GM23338 (cell line): Measurements from ENCODE around the gene DNAJC12. TPM values are rescaled to one million over a fixed set of nuclear protein-coding genes. Genes with fewer than 3 reads are reported as not detected.

Experiments
- ATAC-seq: fragments of 200-7000 bp; cut with Tn5 transposase; 3 replicates; pipeline ENCODE4 v1.9.1; 2020
- DNase-seq: peaks from one replicate; pipeline ENCODE4 v3.0.0-alpha.2; 2015; ENCODE audit warnings: low spot score
- H2AFZ ChIP-seq: fragments of 200-600 bp; sonication (generic); 2 replicates; pipeline ENCODE4 v1.8.0; 2016; ENCODE audit warnings: antibody characterized with exemption, mild to moderate bottlenecking, moderate library complexity
- H3F3A ChIP-seq: fragments of 200-600 bp; sonication (generic); replicated peaks from 2 replicates; pipeline ENCODE4 v1.8.0; 2017; ENCODE audit warnings: antibody characterized with exemption, mixed run types, low read depth
- H3K27ac ChIP-seq: fragments of 200-600 bp; sonication (generic); 2 replicates; pipeline ENCODE4 v1.6.1; 2016; ENCODE audit warnings: low read depth
- H3K27me3 ChIP-seq: fragments of 200-600 bp; sonication (generic); 2 replicates; pipeline ENCODE4 v1.8.0; 2016; ENCODE audit warnings: mild to moderate bottlenecking, mixed run types, moderate library complexity; ENCODE audit not compliant: insufficient read depth
- H3K36me3 ChIP-seq: fragments of 200-600 bp; sonication (generic); 2 replicates; pipeline ENCODE4 v1.8.0; 2016; ENCODE audit warnings: mild to moderate bottlenecking; ENCODE audit not compliant: insufficient read depth
- H3K4me1 ChIP-seq: fragments of 200-600 bp; sonication (generic); 2 replicates; pipeline ENCODE4 v1.8.0; 2016; ENCODE audit warnings: mild to moderate bottlenecking, moderate library complexity; ENCODE audit not compliant: insufficient read depth
- H3K4me2 ChIP-seq: fragments of 200-600 bp; sonication (generic); 2 replicates; pipeline ENCODE4 v1.7.1; 2017; ENCODE audit warnings: mixed run types
- H3K4me3 ChIP-seq: fragments of 200-600 bp; sonication (generic); 2 replicates; pipeline ENCODE4 v1.6.1; 2016; ENCODE audit warnings: mixed run types
- H3K79me2 ChIP-seq: fragments of 200-600 bp; sonication (generic); replicated peaks from 2 replicates; pipeline ENCODE4 v1.8.0; 2017; ENCODE audit warnings: mild to moderate bottlenecking; ENCODE audit not compliant: insufficient read depth
- H3K9me2 ChIP-seq: fragments of 200-600 bp; sonication (generic); 2 replicates; pipeline ENCODE4 v1.8.0; 2017; ENCODE audit not compliant: insufficient read depth
- H4K20me1 ChIP-seq: fragments of 200-600 bp; sonication (generic); replicated peaks from 2 replicates; pipeline ENCODE4 v1.8.0; 2017; ENCODE audit warnings: mild to moderate bottlenecking; ENCODE audit not compliant: insufficient read depth
- H3K27ac Mint-ChIP-seq: 2 replicates; pipeline ENCODE4 v1.8.0; 2020; ENCODE audit warnings: inconsistent platforms, mild to moderate bottlenecking, moderate library complexity, mixed read lengths
- H3K27me3 Mint-ChIP-seq: 3 replicates; pipeline ENCODE4 v1.8.0; 2022; ENCODE audit warnings: low read depth, mild to moderate bottlenecking, moderate library complexity, mixed read lengths, inconsistent platforms; ENCODE audit not compliant: insufficient read depth, poor library complexity
- H3K36me3 Mint-ChIP-seq: 3 replicates; pipeline ENCODE4 v1.8.0; 2021; ENCODE audit warnings: low read depth, mild to moderate bottlenecking, inconsistent platforms, moderate library complexity, mixed read lengths
- H3K4me1 Mint-ChIP-seq: 3 replicates; pipeline ENCODE4 v1.8.0; 2020; ENCODE audit warnings: mild to moderate bottlenecking, inconsistent platforms, mixed read lengths
- H3K4me3 Mint-ChIP-seq: 3 replicates; pipeline ENCODE4 v1.8.0; 2021; ENCODE audit warnings: moderate library complexity, mild to moderate bottlenecking, inconsistent platforms, mixed read lengths
- H3K9me3 Mint-ChIP-seq: 3 replicates; pipeline ENCODE4 v1.8.0; 2020; ENCODE audit warnings: moderate library complexity, mild to moderate bottlenecking, inconsistent platforms, mixed read lengths
- CREB1 ChIP-seq: fragments of 250-450 bp; sonication (Bioruptor Pico); IDR thresholded peaks from 2 replicates; pipeline ENCODE4 v1.5.0; 2020; ENCODE audit warnings: low read depth, mild to moderate bottlenecking, moderate library complexity
- CTCF ChIP-seq, 2 experiments: fragments of 200-600 bp in 1 of 2; sonication (generic) in 1 of 2; conservative IDR thresholded peaks; 2 replicates each; pipeline versions ENCODE4 v1.5.1 to v1.6.1; 2016 to 2017; ENCODE audit warnings: antibody characterized with exemption in 2 of 2, low read depth in 2 of 2, mild to moderate bottlenecking in 2 of 2, moderate library complexity in 1 of 2
- ETS1 ChIP-seq: IDR thresholded peaks from 2 replicates; pipeline ENCODE4 v1.6.1; 2016; ENCODE audit warnings: antibody characterized with exemption
- EZH2 ChIP-seq: fragments of 200-600 bp; sonication (generic); IDR thresholded peaks from one replicate; pipeline ENCODE4 v1.8.0; 2017; ENCODE audit warnings: antibody characterized with exemption, mild to moderate bottlenecking, low read depth; ENCODE audit not compliant: unreplicated experiment
- EZH2phosphoT487 ChIP-seq: fragments of 200-600 bp; sonication (generic); IDR thresholded peaks from one replicate; pipeline ENCODE4 v1.8.1; 2018; ENCODE audit warnings: antibody characterized with exemption; ENCODE audit not compliant: unreplicated experiment
- JUNB ChIP-seq: IDR thresholded peaks from one replicate; pipeline ENCODE4 v1.6.1; 2016; ENCODE audit warnings: antibody characterized with exemption; ENCODE audit not compliant: unreplicated experiment
- NANOG ChIP-seq: IDR thresholded peaks from 2 replicates; pipeline ENCODE4 v1.6.1; 2016; ENCODE audit warnings: antibody characterized with exemption, borderline replicate concordance
- REST ChIP-seq: IDR thresholded peaks from one replicate; pipeline ENCODE4 v1.6.1; 2018; ENCODE audit warnings: antibody characterized with exemption; ENCODE audit not compliant: unreplicated experiment
- ZNF114 ChIP-seq: fragments of 250-450 bp; sonication (Bioruptor Pico); IDR thresholded peaks from 2 replicates; pipeline ENCODE4 v1.5.0; 2020; ENCODE audit warnings: mild to moderate bottlenecking, moderate library complexity
- ZNF462 ChIP-seq: fragments of 250-450 bp; sonication (Bioruptor Pico); IDR thresholded peaks from 2 replicates; pipeline ENCODE4 v1.5.0; 2020; ENCODE audit warnings: mild to moderate bottlenecking, moderate library complexity
- polyA plus RNA-seq: library from polyadenylated mRNA; unstranded; fragments of >200 nt; fragmentation: Nextera tagmentation; extraction: Ambion mirVana; gene quantifications from 2 replicates; pipeline ENCODE4 v1.2.1, GENCODE V29; 2016
- total RNA-seq: library from RNA; depleted of rRNA; stranded (reverse); fragments of >200 nt; shearing (Covaris generic); gene quantifications from 2 replicates; pipeline ENCODE4 v1.2.3, GENCODE V29; 2014

The DNAJC12 gene
- total and polyA plus RNA-seq, 2 experiments from 2014 or later = 2.2 to 4.5 TPM

- Histone ChIP-seq H3F3A (no peaks in the 10 kb centered on the region), H3K4me1 (peaks cover 35% of the 10 kb centered on the region), H3K79me2 (no peaks in the 10 kb centered on the region), H3K4me3 (no peak overlapping the region), H2AFZ (peak overlapping the region; percentile 48), H3K9me2 (no peaks in the 10 kb centered on the region), H3K36me3 (no peaks in the 10 kb centered on the region), H3K4me2 (peak overlapping the region; percentile 35), H4K20me1 (no peaks in the 10 kb centered on the region), H3K27me3 (no peaks in the 10 kb centered on the region), H3K27ac (peak overlapping the region; percentile 79)
- no peak for DNase-seq
- TF ChIP-seq CTCF (conservative IDR thresholded peaks at IDR 0.05; ENCODE audit: low read depth in 2 of 2) = no peak
- no peak for TF ChIP-seq JUNB
- no peak for TF ChIP-seq EZH2
- TF ChIP-seq ZNF114 (CRISPR knock-in tag) = no peak
- TF ChIP-seq CREB1 = no peak
- TF ChIP-seq ETS1 = no peak
- TF ChIP-seq ZNF462 (CRISPR knock-in tag) = no peak
- no peak for TF ChIP-seq EZH2phosphoT487
- no peak for TF ChIP-seq NANOG
- TF ChIP-seq REST = no peak
- Mint-ChIP-seq H3K27ac (peak overlapping the region; percentile 85), H3K27me3 (peaks cover 5% of the 10 kb centered on the region), H3K36me3 (no peaks in the 10 kb centered on the region), H3K4me3 (no peak overlapping the region), H3K4me1 (peaks cover 38% of the 10 kb centered on the region), H3K9me3 (no peaks in the 10 kb centered on the region; the same call in 2 of the 3 replicates)
- ATAC-seq = no peak
Observed at GRCh38 chr10:67790534-67791408, 47.2 kb downstream of the DNAJC12 start.
